ENCODE results near the gene ARHGEF4. TPM values are rescaled to one million over a fixed set of nuclear protein-coding genes. Genes with fewer than 3 reads are reported as not detected.

Gene ARHGEF4
- total RNA-seq, 1 experiment from 2014 or later, result 7.6 TPM

- Histone ChIP-seq H3K9me3 (no peaks in the 10 kb centered on the region), H3K4me3 (no peak overlapping the region), H3K36me3 (no peaks in the 10 kb centered on the region), H3K27me3 (peaks cover 2% of the 10 kb centered on the region; the same call in 1 of the 2 replicates)
- DNase-seq, result no peak
These were observed 5.1 kb downstream of the ARHGEF4 start for GRCh38 chr2:130841741-130842365.

- no peaks in the 10 kb centered on the region for H3K9me3 ChIP-seq
- DNase-seq, result no peak
- H3K27me3 ChIP-seq, result no peaks in the 10 kb centered on the region
- H3K36me3 ChIP-seq, result no peaks in the 10 kb centered on the region
- H3K4me3 ChIP-seq, result no peak overlapping the region
These were observed 6.1 kb downstream of the ARHGEF4 start for GRCh38 chr2:130842770-130843169.

- H3K4me3 ChIP-seq, result no peak overlapping the region
- no peaks in the 10 kb centered on the region for H3K27me3 ChIP-seq
- H3K9me3 ChIP-seq, result no peaks in the 10 kb centered on the region
- no peak for DNase-seq
- no peaks in the 10 kb centered on the region for H3K36me3 ChIP-seq
These were observed 6.7 kb downstream of the ARHGEF4 start for GRCh38 chr2:130843321-130843985.

- Histone ChIP-seq H3K27me3 (no peaks in the 10 kb centered on the region), H3K9me3 (no peaks in the 10 kb centered on the region), H3K36me3 (no peaks in the 10 kb centered on the region), H3K4me3 (no peak overlapping the region)
- DNase-seq, result no peak
These were observed 7.4 kb downstream of the ARHGEF4 start for GRCh38 chr2:130844161-130844560.

- H3K4me3 ChIP-seq, result no peak overlapping the region
- no peaks in the 10 kb centered on the region for H3K36me3 ChIP-seq
- DNase-seq, result no peak
- no peaks in the 10 kb centered on the region for H3K27me3 ChIP-seq
- H3K9me3 ChIP-seq, result no peaks in the 10 kb centered on the region
These were observed 8.9 kb downstream of the ARHGEF4 start for GRCh38 chr2:130845505-130846085.

- DNase-seq, result no peak
- no peaks in the 10 kb centered on the region for H3K36me3 ChIP-seq
- no peak overlapping the region for H3K4me3 ChIP-seq
- no peaks in the 10 kb centered on the region for H3K27me3 ChIP-seq
- H3K9me3 ChIP-seq, result no peaks in the 10 kb centered on the region
These were observed 9.5 kb downstream of the ARHGEF4 start for GRCh38 chr2:130846233-130846632.

GRCh38 chr2:130846686-130847375 lies 10.1 kb downstream of the ARHGEF4 start:
- no peak for DNase-seq
- H3K9me3 ChIP-seq, result no peaks in the 10 kb centered on the region
- H3K27me3 ChIP-seq, result no peaks in the 10 kb centered on the region
- no peak overlapping the region for H3K4me3 ChIP-seq
- no peaks in the 10 kb centered on the region for H3K36me3 ChIP-seq

GRCh38 chr2:130847776-130848525 lies 11.2 kb downstream of the ARHGEF4 start:
- no peaks in the 10 kb centered on the region for H3K9me3 ChIP-seq
- no peaks in the 10 kb centered on the region for H3K36me3 ChIP-seq
- no peak for DNase-seq
- H3K27me3 ChIP-seq, result no peaks in the 10 kb centered on the region
- no peak overlapping the region for H3K4me3 ChIP-seq

GRCh38 chr2:130848526-130849210 lies 12.0 kb downstream of the ARHGEF4 start:
- H3K4me3 ChIP-seq, result no peak overlapping the region
- DNase-seq, result no peak
- H3K27me3 ChIP-seq, result no peaks in the 10 kb centered on the region
- no peaks in the 10 kb centered on the region for H3K9me3 ChIP-seq
- H3K36me3 ChIP-seq, result no peaks in the 10 kb centered on the region

- H3K4me3 ChIP-seq, result no peak overlapping the region
- no peaks in the 10 kb centered on the region for H3K9me3 ChIP-seq
- no peaks in the 10 kb centered on the region for H3K27me3 ChIP-seq
- DNase-seq, result no peak
- H3K36me3 ChIP-seq, result no peaks in the 10 kb centered on the region
These were observed 13.4 kb downstream of the ARHGEF4 start for GRCh38 chr2:130849896-130850787.

GRCh38 chr2:130850788-130851623 lies 14.3 kb downstream of the ARHGEF4 start:
- DNase-seq, result no peak
- Histone ChIP-seq H3K27me3 (no peaks in the 10 kb centered on the region), H3K36me3 (no peaks in the 10 kb centered on the region), H3K4me3 (no peak overlapping the region), H3K9me3 (no peaks in the 10 kb centered on the region)

GRCh38 chr2:130851624-130852382 lies 15.1 kb downstream of the ARHGEF4 start:
- no peaks in the 10 kb centered on the region for H3K36me3 ChIP-seq
- H3K27me3 ChIP-seq, result no peaks in the 10 kb centered on the region
- DNase-seq, result no peak
- no peaks in the 10 kb centered on the region for H3K9me3 ChIP-seq
- H3K4me3 ChIP-seq, result no peak overlapping the region

- no peak for DNase-seq
- H3K4me3 ChIP-seq, result no peak overlapping the region
- no peaks in the 10 kb centered on the region for H3K36me3 ChIP-seq
- H3K9me3 ChIP-seq, result no peaks in the 10 kb centered on the region
- H3K27me3 ChIP-seq, result no peaks in the 10 kb centered on the region
These were observed 15.9 kb downstream of the ARHGEF4 start for GRCh38 chr2:130852521-130853115.

GRCh38 chr2:130853391-130853790 lies 16.7 kb downstream of the ARHGEF4 start:
- Histone ChIP-seq H3K4me3 (no peak overlapping the region), H3K9me3 (no peaks in the 10 kb centered on the region), H3K36me3 (no peaks in the 10 kb centered on the region), H3K27me3 (no peaks in the 10 kb centered on the region)
- DNase-seq, result no peak

All from MG63 (cell line).